ENCODE data around the gene UQCRQ.

- TF ChIP-seq CTCF (IDR thresholded peaks at IDR 0.05) = no peak
- TF ChIP-seq POLR2A (IDR thresholded peaks at IDR 0.05) = no peak
- TF ChIP-seq EP300 (IDR thresholded peaks at IDR 0.05) = no peak
These were observed 26.1 kb upstream of the UQCRQ start for GRCh38 chr5:132840313-132840712.

Data from ovary (tissue), 3 donors.